B cell (primary cell): ENCODE results near the gene AGAP1. TPM values are rescaled to one million over a fixed set of nuclear protein-coding genes. Genes with fewer than 3 reads are reported as not detected.

Experiments used
- ATAC-seq: fragments of 200-7000 bp; cut with Tn5 transposase; one replicate; pipeline ENCODE4 v1.10.0; 2021; ENCODE audit warnings: low read depth, mild to moderate bottlenecking, moderate number of reproducible peaks, moderate library complexity
- CTCF ChIA-PET: fragments of 350-600 bp; sonication (Branson Sonifier 250); formaldehyde crosslinking; loops from one replicate; lab custom pipeline; 2021; ENCODE audit warnings: antibody characterized with exemption, inconsistent platforms; lab: Charles Lee
- POLR2A ChIA-PET: fragments of 350-600 bp; sonication (Branson Sonifier 250); formaldehyde crosslinking; loops from one replicate; lab custom pipeline; 2021; ENCODE audit warnings: antibody characterized with exemption; lab: Charles Lee
- DNase-seq: peaks from one replicate; pipeline ENCODE4 v3.0.0; 2013
- H2AFZ ChIP-seq: 2 replicates; pipeline ENCODE4 v1.6.1; 2012; ENCODE audit warnings: mild to moderate bottlenecking, low read depth, low read length; ENCODE audit not compliant: insufficient read depth, poor library complexity, severe bottlenecking
- H3K27ac ChIP-seq, 2 donors: 1 replicate in 1 of 2; 2 replicates in 1 of 2; pipeline ENCODE4 v1.5.1; 2012 to 2013; ENCODE audit warnings: low read length in 2 of 2, mild to moderate bottlenecking in 2 of 2, moderate library complexity in 1 of 2
- H3K27me3 ChIP-seq, 4 experiments: fragments of 200-600 bp in 1 of 4; sonication (generic) in 1 of 4; replicated peaks in 1 of 4; 1 replicate in 2 of 4; 2 replicates in 2 of 4; pipeline versions ENCODE4 v1.6.1 to v1.7.0; 2013 to 2016; ENCODE audit warnings: low read length in 3 of 4, mild to moderate bottlenecking in 2 of 4, mixed read lengths in 1 of 4, moderate library complexity in 1 of 4; ENCODE audit not compliant: insufficient read depth in 4 of 4, control insufficient read depth in 3 of 4; ENCODE audit errors: control extremely low read depth in 1 of 4
- H3K36me3 ChIP-seq, 2 experiments: replicated peaks in 1 of 2; 1 replicate in 1 of 2; 2 replicates in 1 of 2; pipeline versions ENCODE4 v1.6.1 to v1.7.1; 2013; ENCODE audit warnings: low read length in 1 of 2; ENCODE audit not compliant: insufficient read depth in 2 of 2, control insufficient read depth in 1 of 2; ENCODE audit errors: control extremely low read depth in 1 of 2, extremely low read depth in 1 of 2
- H3K4me1 ChIP-seq, 2 donors: fragments of 200-600 bp in 1 of 2; sonication (generic) in 1 of 2; 1 replicate in 1 of 2; 2 replicates in 1 of 2; pipeline versions ENCODE4 v1.5.1 to v1.6.1; 2013 to 2017; ENCODE audit warnings: low read length in 2 of 2; ENCODE audit not compliant: control insufficient read depth in 2 of 2, insufficient read depth in 2 of 2
- H3K4me2 ChIP-seq: replicated peaks from 2 replicates; pipeline ENCODE3; 2012; ENCODE audit warnings: mild to moderate bottlenecking, low read depth, low read length; ENCODE audit not compliant: poor library complexity, severe bottlenecking
- H3K4me3 ChIP-seq, 5 experiments: fragments of 200-600 bp in 1 of 5; sonication (generic) in 1 of 5; 1 replicate in 3 of 5; 2 replicates in 2 of 5; pipeline versions ENCODE4 v1.5.1 to v1.7.0; 2011 to 2016; ENCODE audit warnings: low read length in 4 of 5, mild to moderate bottlenecking in 4 of 5, low read depth in 2 of 5, control low read depth in 1 of 5, moderate library complexity in 1 of 5; ENCODE audit not compliant: insufficient read depth in 1 of 5; ENCODE audit errors: control extremely low read depth in 1 of 5, extremely low read depth in 1 of 5
- H3K79me2 ChIP-seq: fragments of 200-600 bp; sonication (generic); one replicate; pipeline ENCODE4 v1.6.0; 2016; ENCODE audit warnings: low read length; ENCODE audit not compliant: control insufficient read depth, insufficient read depth
- H3K9ac ChIP-seq: fragments of 200-600 bp; sonication (generic); 2 replicates; pipeline ENCODE4 v1.6.1; 2017; ENCODE audit warnings: mild to moderate bottlenecking, low read length, moderate library complexity
- H3K9me3 ChIP-seq, 3 donors: one replicate each; pipeline versions ENCODE4 v1.6.1 to v1.7.1; 2013; ENCODE audit warnings: low read length in 2 of 3; ENCODE audit not compliant: control insufficient read depth in 2 of 3, insufficient read depth in 1 of 3; ENCODE audit errors: control extremely low read depth in 1 of 3
- H4K20me1 ChIP-seq: 2 replicates; pipeline ENCODE4 v1.6.0; 2012; ENCODE audit warnings: mild to moderate bottlenecking, low read length; ENCODE audit not compliant: insufficient read depth, control insufficient read depth, poor library complexity, severe bottlenecking
- H3K27ac Mint-ChIP-seq: one replicate; pipeline ENCODE4 v1.8.0; 2021; ENCODE audit warnings: mixed read lengths
- H3K27me3 Mint-ChIP-seq: one replicate; pipeline ENCODE4 v1.8.0; 2021; ENCODE audit warnings: mixed read lengths
- H3K4me1 Mint-ChIP-seq: one replicate; pipeline ENCODE4 v1.8.0; 2021; ENCODE audit warnings: mixed read lengths
- H3K4me3 Mint-ChIP-seq: one replicate; pipeline ENCODE4 v1.8.0; 2021; ENCODE audit warnings: mixed read lengths
- H3K9me3 Mint-ChIP-seq: one replicate; pipeline ENCODE4 v1.8.0; 2022; ENCODE audit warnings: mixed read lengths; ENCODE audit not compliant: insufficient read depth
- CTCF ChIP-seq: fragments of 200-600 bp; IDR thresholded peaks from one replicate; pipeline ENCODE4 v1.8.0; 2022; ENCODE audit warnings: antibody characterized with exemption, mild to moderate bottlenecking
- EZH2 ChIP-seq: IDR thresholded peaks from 2 replicates; pipeline ENCODE4 v1.6.1; 2012; ENCODE audit warnings: borderline replicate concordance, low read depth, mild to moderate bottlenecking, moderate library complexity, low read length; ENCODE audit not compliant: insufficient read depth, poor library complexity, severe bottlenecking
- WGBS: methylation state at CpG from one replicate; pipeline ENCODE4 v1.1.5; 2013; ENCODE audit warnings: missing lambda C conversion rate; ENCODE audit not compliant: insufficient coverage; 5-methylcytosine and 5-hydroxymethylcytosine counted together
- intact Hi-C: fragments of 100-400 bp; cut with micrococcal nuclease; formaldehyde crosslinking; loops from one replicate; pipeline ENCODE4 v1.10.0; 2022
- polyA plus RNA-seq: library from polyadenylated mRNA; depleted of rRNA; stranded (reverse); fragments of >200 nt; gene quantifications from 2 replicates; pipeline ENCODE4 v1.2.3, GENCODE V29; 2012
- total RNA-seq, 2 donors: library from RNA; stranded (reverse); fragments of 120-200 nt in 1 of 2; gene quantifications; 1 replicate in 1 of 2; 2 replicates in 1 of 2; pipeline versions ENCODE4 v1.2.3 to v1.2.4, GENCODE V29; 2013 to 2022

AGAP1 gene
- total and polyA plus RNA-seq, 2 donors (not counting 1 experiment from before 2014, with no cell fraction given) = 0.01 TPM; not detected in 1

DNA sequence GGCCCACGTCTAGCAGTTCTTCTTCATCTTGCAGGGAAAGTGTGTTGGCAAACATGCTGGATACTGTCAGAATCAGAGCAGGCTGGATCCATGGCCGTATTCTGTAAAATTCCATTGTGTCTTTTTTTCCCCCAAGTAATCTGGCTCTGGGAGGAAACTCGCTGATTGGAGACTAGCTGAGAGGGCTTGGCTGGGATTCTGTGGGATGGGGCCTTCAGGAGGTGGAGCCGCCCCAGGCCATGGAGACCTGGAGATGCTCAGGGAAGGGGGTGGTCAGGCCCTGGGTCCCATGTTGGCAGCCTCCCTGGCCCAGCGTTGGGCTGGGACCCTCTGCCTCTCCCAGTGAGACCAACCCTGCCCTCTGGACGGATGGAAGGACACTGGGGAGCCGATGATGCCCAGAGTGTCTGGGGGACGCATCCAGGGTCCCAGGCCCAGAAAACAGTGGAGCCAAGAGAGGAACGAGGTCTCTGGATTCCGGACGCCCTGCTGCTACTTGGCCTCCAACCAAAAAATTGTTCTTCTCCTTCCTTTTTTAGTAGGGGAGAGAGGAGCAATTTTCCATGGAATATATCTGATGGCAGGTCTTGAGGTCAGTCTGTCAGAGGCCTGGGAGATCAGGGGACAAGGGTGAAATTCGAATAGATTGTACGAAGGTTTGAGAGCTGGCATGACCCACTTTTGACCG, 114.5 kb downstream of the AGAP1 start:
- no peaks in the 10 kb centered on the region for H3K79me2 ChIP-seq

More for the DNA sequence above, 114.5 kb downstream of the AGAP1 start:
- H3K4me2 ChIP-seq = no peak overlapping the region
- H4K20me1 ChIP-seq = no peaks in the 10 kb centered on the region
- H3K27ac ChIP-seq = no peak overlapping the region
- H3K9me3 ChIP-seq = peaks cover 0 to 16% (median 0%) of the 10 kb centered on the region in 3 donors
- H3K9me3 Mint-ChIP-seq = peaks cover 6% of the 10 kb centered on the region
- no peak for TF ChIP-seq EZH2
- no peak for TF ChIP-seq CTCF
- H3K4me1 ChIP-seq = no peaks in the 10 kb centered on the region
- no peak for DNase-seq
- WGBS = 76% methylated on average over 7 of the region's 14 CpGs
- no peaks in the 10 kb centered on the region for H3K4me1 Mint-ChIP-seq
- H3K27me3 ChIP-seq = no peaks in the 10 kb centered on the region
- ATAC-seq = no peak
- POLR2A ChIA-PET = no interaction called here
- H3K4me3 Mint-ChIP-seq = no peak overlapping the region
- H3K4me3 ChIP-seq = no peak overlapping the region
- peaks cover 5% of the 10 kb centered on the region for H3K27me3 Mint-ChIP-seq
- H2AFZ ChIP-seq = no peak overlapping the region
- CTCF ChIA-PET = no interaction called here
- intact Hi-C loops = no loop called here
- no peak overlapping the region for H3K9ac ChIP-seq
- no peaks in the 10 kb centered on the region for H3K36me3 ChIP-seq
- H3K27ac Mint-ChIP-seq = no peak overlapping the region
